GM21381 (cell line): Measurements from ENCODE around the gene RCL1.

Experiments
- ATAC-seq: cut with Tn5 transposase; IDR thresholded peaks from one replicate; pipeline ENCODE4 v1.9.1; 2021; ENCODE audit warnings: mild to moderate bottlenecking, moderate library complexity; ENCODE audit not compliant: unreplicated experiment

Gene RCL1

DNA sequence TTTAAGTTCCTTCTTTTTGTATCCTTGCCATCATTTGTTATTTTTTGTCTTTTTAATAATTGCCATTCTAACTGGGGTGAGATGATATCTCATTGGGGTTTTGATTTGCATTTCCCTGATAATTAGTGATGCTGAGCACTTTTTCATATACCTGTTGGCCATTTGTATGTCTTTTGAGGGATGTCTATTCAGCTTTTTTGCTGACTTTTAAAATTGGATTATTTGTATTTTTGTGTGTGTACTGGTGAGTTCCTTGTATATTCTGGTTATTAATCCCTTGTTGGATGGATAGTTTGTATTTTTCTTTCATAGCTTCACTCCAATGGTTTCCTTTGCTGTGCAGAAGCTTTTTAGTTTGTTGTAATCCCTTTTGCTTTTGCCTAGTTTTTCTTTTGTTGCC, 19.1 kb downstream of the RCL1 start:
- no peak for ATAC-seq

DNA sequence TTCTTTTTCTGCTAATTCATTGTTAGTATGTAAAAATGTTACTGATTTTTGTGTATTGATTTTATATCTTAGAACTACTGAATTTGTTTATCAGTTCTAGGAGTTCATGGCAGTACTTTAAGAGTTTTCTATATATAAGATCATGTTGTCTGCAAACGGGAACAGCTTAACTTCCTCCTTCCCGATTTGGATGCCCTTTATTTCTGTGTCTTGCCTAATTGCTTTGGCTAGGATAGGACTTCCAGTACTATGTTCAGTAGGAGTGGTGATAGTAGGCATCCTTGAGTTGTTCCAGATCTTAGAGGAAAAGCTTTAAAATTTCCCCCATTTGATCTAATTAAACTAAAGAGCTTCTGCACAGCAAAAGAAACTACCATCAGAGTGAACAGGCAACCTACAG, 20.1 kb downstream of the RCL1 start:
- no peak for ATAC-seq

DNA sequence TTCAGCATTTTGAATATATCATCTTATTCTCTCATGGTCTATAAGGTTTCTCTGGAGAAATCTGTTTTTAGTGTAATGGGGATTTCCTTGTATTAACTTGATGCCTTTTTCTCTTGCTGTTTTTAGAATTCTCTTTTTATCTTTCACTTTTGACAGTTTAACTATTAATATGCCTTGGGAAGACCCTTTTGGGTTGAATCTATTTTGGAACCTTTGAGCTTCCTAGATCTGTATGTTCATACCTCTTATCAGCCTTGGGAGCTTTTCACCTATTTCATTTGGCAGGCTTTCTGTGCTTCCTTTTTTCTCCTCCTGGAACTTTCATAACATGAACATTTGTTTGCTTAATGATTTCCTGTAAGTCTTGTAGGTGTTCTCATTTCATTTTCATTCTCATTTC, 22.2 kb downstream of the RCL1 start:
- ATAC-seq = peak; percentile 53

- no peak for ATAC-seq
These were observed 22.7 kb downstream of the RCL1 start for GRCh38 chr9:4815381-4815956.

- ATAC-seq = no peak
These were observed 27.4 kb downstream of the RCL1 start for GRCh38 chr9:4820168-4820567.

GRCh38 chr9:4821133-4821532, 28.4 kb downstream of the RCL1 start:
- no peak for ATAC-seq

DNA sequence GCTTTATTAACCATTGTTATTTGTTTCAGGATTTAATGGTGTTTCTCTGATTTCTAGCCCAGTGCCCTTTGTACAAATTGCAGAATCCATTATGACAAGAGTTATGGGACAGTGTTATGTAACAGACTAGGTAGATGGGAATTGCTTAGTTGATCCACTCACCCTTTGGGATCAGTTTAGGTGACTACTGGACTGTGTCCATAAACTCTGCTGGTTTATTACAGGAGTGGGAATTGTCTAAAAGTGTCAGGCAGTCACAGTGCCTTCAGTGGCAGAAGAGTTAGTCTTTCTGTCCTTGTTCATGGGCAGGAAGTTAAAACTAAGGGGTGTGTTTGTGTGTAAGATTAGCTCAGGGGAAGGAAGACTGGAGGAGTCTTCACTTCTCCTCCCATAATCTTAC, 29.3 kb downstream of the RCL1 start:
- ATAC-seq = no peak

GRCh38 chr9:4826417-4827166, 33.8 kb downstream of the RCL1 start:
- no peak for ATAC-seq

DNA sequence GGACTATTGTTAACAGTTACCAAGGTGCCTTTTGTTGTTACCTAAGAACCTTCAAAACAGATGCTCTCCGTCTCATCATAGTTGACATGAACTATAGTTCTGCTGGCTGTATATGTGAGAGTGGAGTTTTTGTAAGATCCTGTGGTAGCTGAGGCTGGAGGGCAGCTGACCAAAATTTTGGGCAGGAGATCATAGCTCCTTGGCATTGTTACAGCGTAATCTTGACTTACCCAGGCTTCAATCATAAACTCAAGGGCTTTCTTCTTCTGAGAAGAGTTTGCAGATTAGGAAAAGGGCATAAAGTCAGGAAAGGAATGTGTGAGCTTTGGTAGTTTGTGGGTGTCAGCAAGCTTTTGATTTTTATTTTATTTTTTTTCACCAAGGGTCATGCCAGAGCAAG, 34.5 kb downstream of the RCL1 start:
- ATAC-seq = no peak

DNA sequence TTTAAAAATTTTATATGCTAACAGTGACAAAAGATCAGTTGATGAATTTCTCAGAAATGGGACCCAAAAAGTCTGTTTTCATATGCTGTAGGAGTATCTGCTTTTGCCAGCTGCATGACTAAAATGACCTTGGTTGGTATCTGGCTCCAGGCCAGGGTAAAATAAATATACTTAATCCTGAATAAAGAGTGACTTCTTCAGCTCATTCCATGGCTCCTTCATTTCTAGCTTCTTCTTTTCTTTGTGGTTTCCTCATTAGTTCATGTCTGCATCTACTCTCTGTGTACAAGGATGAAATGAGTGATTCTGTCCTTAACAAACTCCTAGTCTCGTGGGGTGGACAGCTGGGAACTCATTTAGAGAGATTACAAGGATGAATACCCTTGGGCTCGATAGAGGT, 36.0 kb downstream of the RCL1 start:
- no peak for ATAC-seq

DNA sequence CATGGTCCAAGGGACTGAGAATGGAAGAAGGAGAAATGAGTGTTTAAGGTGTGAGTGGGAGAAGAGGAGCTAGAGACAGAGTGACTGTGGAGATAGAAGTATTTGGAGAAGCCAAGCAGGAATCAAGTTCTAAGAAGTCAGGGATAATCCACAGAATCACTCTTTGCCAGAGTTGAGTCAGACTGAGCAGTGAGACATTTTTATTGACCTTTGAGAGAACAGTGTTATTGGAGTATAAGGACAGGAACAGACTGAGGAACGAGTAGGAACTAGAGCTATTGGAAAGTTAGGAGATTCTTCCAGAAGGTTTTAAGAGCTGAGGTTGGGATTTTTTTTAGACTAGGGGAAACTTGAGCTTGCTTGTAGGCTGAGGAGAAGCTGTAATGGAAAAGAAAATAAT, 37.2 kb downstream of the RCL1 start:
- no peak for ATAC-seq

GRCh38 chr9:4830699-4831098, 38.0 kb downstream of the RCL1 start:
- ATAC-seq = no peak

DNA sequence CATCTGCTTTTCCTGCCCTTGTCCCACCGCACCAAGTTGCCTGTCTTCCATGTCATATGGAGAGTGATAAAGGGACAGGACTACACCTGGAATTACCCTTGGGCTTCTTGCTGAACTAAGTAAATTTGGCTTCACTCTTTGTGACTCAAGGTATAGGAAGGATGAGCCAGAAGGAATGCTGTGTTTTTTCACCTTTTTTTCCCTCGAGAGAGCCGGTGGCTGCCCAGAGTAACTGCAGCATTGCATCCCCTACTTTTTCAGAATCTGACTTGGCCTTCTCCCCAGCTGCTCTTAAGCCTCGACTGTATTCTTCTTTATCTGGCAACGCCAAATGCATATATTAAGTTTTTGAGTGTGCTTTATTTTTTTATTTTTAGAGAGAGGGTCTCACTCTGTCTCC, 38.4 kb downstream of the RCL1 start:
- no peak for ATAC-seq

- no peak for ATAC-seq
These were observed 39.2 kb downstream of the RCL1 start for GRCh38 chr9:4831944-4832343.

GRCh38 chr9:4832786-4833579, 40.2 kb downstream of the RCL1 start:
- ATAC-seq = no peak

GRCh38 chr9:4833781-4834560, 41.2 kb downstream of the RCL1 start:
- no peak for ATAC-seq

GRCh38 chr9:4836676-4837075, 43.9 kb downstream of the RCL1 start:
- no peak for ATAC-seq

DNA sequence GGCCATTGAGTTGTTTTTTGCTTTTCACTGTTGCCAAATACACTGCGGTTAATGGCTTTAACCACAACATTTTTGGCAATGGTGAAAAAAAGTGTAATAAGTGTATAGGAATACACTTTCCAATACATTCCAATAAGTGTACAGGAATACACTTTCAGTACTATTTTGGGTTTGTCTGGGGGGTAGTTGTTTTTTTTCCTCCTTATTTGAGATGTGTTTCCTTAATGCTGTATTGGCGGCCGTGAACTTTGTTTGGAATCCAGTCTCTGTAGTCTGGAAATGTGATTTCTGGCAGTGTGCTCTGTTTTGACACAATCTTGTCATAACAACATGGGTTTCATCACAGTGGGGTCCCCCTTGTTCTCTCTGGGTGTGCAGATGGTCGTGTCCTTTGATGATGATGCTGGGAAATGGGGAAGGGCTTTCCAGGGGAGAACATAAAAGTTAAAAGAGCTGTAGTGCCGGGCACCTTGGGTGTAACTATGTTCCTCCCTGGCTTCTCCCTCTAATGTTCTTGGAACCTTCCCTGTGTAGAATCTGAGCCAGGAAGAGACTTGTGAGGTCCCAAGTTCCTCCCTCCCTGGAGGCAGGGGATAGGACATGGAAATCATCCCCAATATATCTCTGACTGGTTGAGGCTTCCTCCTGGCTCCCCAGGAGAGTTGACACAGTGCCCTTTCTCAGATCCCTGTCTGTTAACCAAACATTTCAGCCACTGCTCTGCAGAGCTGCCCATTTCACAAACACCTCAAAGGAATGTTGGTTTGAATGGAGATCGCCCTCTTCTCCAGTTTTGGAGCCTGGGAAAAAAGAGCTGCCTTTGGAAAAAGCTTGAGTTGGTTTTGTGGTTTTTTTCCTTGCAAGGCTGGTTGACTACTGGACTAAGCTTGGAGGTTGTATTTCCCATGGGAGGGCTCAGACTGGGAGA, 44.8 kb downstream of the RCL1 start:
- no peak for ATAC-seq

GRCh38 chr9:4838189-4838546, 45.4 kb downstream of the RCL1 start:
- ATAC-seq = no peak

DNA sequence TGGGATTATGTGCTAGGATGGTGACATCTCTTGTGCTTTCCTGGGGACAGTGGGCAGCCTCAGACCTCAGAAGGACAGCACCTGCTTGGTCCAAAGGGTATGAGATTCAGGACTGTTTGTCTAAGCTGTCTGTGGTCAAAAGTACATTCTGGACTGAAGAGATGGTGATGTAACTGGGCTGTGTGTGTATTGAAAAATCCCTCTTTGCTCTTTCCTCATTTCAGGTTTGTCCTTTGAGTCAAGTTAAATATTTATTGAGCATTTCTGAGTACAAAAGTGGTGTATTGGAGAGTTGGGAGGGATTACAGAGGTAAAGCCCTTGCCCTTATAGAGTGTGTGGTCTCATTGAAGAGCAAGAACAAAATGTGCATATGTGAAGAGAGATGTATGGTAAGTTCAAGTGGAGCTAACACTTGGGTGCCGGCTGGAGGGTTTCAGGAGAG, 46.7 kb downstream of the RCL1 start:
- ATAC-seq = no peak
